Measurements from ENCODE around the gene CGB2.
"Not testable (repeated sequence)": the region's sequence is repeated elsewhere in the genome, so short reads cannot be mapped to it uniquely, and the experiment has no call there.

The CGB2 gene

DNA sequence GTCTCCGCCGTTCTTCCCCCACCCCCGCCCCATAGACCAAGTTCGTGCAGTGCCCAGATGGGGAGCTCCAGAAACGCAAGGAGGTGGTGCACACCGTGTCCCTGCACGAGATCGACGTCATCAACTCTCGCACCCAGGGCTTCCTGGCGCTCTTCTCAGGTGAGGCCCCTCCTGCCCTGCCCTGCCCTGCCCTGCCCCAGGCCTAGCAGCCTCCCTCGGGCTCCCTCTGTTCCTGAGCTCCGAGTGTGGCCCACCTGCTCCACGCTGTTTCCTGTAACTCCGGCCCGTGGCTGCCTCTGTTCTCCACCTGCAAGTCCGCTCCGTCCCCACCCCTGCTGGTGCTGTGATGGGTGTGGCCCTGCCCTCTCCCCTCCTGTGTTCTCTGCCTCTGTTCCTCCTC, 21.2 kb upstream of the CGB2 start:
- DNase-seq (ENCODE audit: low read depth) = no peak

DNA sequence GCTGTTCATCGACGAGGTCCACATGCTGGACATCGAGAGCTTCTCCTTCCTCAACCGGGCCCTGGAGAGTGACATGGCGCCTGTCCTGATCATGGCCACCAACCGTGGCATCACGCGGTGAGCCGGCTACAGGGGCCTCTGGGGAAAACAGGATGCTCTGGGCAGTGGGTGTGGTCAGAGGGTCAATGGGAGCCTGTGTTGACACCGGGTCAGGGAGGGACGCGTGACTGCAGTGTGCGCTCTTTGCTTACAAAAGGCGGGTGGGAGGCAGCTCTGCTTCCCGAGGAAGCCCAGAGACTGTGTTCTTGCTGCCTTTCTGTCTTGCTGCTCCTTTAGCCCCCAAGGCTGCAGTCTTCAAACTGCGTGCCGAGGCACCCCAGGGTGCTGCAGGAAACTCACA, 20.5 kb upstream of the CGB2 start:
- no peak for DNase-seq (ENCODE audit: low read depth)

DNA sequence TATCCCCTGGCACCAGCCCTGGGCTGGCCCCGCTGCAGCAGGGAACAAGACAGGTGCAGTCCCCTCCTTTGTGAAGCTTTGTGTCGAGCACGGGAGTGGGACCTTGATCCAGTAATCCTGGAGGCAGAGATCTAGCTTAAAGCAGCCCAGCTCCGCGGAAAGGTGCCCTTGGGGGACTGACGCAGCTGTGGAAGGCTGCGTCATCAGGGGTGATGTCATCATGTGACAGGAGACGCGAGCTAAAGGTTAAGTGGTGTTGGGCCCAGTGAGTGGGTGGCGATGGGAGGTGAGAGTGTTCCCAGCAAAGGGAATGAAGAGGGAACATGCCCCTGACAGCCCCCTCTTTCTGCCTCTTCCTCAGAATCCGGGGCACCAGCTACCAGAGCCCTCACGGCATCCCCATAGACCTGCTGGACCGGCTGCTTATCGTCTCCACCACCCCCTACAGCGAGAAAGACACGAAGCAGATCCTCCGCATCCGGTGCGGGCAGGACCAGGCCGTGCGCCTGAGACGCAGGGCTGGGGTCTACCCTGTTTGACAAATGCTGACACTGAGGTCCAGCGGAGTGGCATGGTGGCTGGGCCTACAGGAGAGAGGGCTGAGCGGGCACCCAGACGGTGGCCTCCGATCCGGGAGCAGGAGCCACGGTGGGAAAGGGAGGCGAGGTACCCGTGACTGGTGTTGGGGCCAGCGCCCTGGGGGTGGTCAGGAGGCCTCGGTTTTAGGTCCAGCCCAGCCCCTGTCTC, 17.4 kb upstream of the CGB2 start:
- peak; percentile 20 for DNase-seq (ENCODE audit: low read depth)

DNA sequence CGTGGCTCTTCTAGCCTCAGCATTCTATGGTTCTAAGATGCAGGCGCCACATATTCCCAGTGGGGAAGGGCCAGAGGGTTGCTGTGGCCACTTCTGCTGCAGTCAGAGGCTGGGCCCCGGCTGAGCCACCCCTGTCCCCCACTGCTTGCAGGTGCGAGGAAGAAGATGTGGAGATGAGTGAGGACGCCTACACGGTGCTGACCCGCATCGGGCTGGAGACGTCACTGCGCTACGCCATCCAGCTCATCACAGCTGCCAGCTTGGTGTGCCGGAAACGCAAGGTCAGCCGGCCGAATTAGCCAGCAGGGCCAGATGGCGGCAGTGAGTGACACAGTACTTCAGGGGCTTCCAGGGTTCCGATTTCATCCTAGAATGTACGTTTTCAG, 16.8 kb upstream of the CGB2 start:
- DNase-seq (ENCODE audit: low read depth) = no peak

GRCh38 chr19:49016067-49016839, 15.4 kb upstream of the CGB2 start:
- DNase-seq (ENCODE audit: low read depth) = no peak

GRCh38 chr19:49017041-49017665, 14.5 kb upstream of the CGB2 start, which contains the start of gene LHB:
TSS of gene LHB (minus strand) at chr19:49017091. CDS start at chr19:49017081, 10 bp downstream.
- no peak for DNase-seq (ENCODE audit: low read depth)

DNA sequence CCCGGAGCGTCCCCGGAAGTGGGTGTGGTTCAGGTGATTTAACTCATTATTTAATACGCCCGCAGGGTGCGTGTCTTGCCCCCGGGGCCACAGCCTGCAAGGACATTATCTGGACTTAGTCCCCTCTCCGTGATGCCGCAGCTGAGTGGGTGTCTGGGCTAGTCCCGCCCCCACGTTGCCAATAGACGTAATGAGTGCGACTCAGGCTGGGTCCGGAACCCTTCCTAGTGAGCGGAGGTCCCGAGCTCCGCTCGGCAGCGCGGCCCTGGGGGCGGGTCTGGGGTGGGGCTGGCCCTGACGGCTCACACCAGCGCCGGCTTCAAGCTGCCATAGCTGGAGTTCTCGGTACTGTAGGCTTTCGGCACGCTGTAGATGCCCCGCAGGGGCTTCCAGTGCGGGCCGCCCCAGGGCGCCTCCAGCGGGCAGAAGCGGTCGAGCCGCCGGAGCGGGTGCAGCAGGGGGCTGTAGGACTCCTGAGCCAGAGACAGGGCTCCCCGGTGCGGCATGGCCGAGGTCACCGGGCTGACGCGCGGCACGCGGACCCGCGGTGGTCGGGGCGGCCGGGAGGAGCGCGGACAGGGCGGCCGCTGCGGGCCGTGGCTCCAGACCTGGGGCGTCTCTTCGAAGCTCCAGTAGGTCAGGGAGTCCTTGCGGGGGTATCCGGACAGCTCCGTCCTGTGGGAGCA, 13.9 kb upstream of the CGB2 start:
- peak; percentile 56 for DNase-seq (ENCODE audit: low read depth)

- not testable (repeated sequence) for DNase-seq (ENCODE audit: low read depth)
Observed at GRCh38 chr19:49018388-49019241, 13.1 kb upstream of the CGB2 start.

DNA sequence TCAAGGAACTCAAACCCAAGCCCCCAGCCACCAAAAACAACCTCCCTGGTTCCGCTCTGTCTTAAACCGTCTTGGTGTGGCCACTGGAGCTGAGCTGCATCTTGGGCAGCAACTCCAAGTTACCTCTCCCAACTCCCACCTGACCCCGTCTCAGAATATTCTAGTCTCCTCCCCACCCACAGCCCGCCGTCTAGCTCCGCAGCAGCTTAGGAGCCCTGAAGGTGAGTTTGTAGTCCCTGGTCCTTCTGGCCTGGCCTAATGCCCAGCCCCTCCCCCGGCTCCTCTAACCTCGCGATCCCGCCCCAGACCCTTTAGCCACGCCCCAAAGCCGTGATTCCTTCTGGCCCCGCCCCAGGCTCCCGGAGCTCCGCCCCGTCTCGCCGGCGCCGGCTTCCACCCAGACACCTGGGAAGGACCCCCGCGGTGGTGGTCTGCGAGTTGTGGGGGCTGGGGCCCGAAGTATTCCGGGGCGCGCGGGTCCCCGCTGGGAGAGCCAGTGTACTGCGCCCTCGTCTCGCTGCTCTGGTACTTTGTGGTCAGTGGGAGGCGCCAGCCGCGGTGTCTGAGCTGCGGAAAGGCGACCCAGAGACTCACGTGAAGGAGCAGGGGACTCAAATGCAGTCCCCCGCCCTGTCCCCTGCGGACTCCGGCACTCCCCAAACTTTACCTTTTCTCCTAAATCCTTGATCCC, 12.3 kb upstream of the CGB2 start:
- DNase-seq (ENCODE audit: low read depth) = peak; percentile 53

GRCh38 chr19:49020342-49020741, 11.3 kb upstream of the CGB2 start:
- DNase-seq (ENCODE audit: low read depth) = no peak

DNA sequence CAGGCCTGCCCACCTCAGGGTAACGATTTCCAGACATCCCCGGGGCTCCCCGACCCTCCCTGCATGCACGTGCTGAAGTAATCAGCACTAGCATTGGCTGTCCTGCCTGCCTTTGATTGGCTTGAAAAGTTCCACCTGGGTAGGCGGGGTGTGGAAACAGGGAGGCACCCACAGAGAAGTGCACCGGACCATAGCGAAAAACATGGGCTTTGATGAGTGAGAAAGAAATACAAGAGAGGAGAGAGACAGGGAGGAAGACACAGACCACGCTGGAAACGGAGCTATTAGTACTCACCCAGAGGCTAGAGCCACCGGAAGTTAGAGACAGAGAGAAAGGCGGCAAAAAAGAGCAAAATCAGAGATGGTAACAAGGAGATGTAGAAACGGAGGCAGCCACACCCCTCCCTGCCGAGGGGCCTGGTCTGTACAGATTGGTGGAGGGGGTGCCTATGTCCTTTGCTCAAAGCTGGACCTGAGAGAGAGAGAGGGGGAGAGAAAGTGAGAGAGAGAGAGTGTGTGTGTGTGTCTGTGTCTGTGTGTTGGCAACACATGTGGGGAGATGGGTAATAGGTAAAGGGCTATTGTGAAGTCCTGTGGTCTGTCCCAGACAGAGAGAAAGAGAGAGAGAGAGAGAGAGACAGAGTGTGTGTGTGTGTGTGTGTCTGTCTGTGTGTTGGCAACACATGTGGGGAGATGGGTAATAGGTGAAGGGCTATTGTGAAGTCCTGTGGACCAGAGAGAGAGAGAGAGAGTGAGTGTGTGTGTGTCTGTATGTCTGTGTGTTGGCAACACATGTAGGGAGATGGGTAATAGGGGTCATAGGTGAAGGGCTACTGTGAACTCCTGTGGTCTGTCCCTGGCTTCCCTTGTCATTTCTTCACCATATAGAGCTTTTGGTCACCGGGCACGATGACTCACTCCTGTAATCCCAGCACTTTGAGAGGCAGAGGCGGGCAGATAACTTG, 10.5 kb upstream of the CGB2 start:
- peak; percentile 23 for DNase-seq (ENCODE audit: low read depth)

- DNase-seq (ENCODE audit: low read depth) = no peak
Observed at GRCh38 chr19:49022116-49022515, 9.6 kb upstream of the CGB2 start.

- not testable (repeated sequence) for DNase-seq (ENCODE audit: low read depth)
Observed at GRCh38 chr19:49024233-49024632, 7.5 kb upstream of the CGB2 start, which contains the start of gene CGB3. TSS of gene CGB3 (minus strand) at chr19:49024333. CDS start at chr19:49023971, 362 bp downstream.

DNA sequence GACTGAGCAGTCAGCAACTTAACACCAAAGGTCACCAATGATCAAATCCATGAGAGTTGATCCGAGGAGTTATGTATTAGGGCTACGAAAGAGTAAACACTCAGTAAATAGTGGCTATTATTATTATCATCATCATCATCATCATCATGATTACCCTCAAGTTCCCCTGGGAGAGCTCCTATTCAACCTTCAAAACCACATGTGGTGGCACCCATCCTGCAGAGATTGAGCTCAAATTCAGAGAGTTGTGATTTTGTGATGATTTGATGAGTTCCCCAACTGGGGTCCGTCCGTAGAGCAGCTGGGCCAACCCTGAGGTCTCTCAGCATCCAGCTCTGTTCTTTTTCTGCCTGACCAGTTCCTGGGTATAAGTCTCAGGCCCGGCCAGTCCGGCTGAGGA, 6.6 kb upstream of the CGB2 start:
- DNase-seq (ENCODE audit: low read depth) = not testable (repeated sequence)

GRCh38 chr19:49025599-49025998, 6.1 kb upstream of the CGB2 start:
- not testable (repeated sequence) for DNase-seq (ENCODE audit: low read depth)

DNA sequence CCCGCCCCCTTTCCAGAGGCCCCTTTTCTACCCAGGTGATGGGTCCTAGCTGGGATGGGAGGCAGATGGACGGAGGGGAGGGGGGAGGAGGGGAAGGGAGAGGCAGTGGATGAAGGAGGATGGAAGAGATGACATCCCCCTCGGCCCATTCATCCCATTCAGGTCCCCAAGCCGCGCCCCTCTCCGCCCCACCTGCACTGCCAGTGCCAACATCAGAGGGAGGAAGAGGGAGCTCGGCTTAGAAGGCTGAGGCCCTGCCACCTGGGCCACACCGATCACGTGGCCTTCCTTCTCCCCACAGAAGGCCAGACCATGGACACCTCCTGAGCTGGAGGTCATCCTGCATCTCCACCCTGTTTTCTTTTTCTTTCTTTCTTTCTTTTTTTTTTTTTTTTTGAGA, 3.0 kb upstream of the CGB2 start:
- not testable (repeated sequence) for DNase-seq (ENCODE audit: low read depth)

DNA sequence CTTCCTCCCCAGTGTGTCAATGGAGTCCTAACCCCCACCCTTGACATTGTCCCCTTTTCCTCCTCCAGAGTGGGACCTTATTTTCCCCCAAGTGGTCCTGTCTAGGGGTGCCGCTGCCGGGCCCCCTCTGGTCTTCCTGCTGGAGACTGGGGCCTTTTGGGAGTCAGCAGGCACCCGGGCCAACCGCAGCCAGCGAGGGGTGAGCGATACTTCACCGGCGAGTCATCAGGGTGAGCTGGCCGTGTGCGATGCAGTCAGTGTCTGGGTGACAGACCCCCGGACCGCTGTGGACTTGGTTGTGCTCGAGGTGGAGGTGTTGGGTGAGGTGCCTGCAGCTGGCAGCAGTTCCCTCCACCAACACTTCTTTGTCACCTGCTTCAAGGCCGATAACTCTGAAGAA, 1.9 kb upstream of the CGB2 start:
- peak; percentile 18 for DNase-seq (ENCODE audit: low read depth)

DNA sequence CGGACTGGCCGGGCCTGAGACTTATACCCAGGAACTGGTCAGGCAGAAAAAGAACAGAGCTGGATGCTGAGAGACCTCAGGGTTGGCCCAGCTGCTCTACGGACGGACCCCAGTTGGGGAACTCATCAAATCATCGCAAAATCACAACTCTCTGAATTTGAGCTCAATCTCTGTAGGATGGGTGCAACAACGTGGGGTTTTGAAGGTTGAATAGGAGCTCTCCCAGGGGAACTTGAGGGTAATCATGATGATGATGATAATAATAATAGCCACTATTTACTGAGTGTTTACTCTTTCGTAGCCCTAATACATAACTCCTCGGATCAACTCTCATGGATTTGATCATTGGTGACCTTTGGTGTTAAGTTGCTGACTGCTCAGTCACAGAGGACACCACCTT, 1.4 kb upstream of the CGB2 start:
- not testable (repeated sequence) for DNase-seq (ENCODE audit: low read depth)

DNA sequence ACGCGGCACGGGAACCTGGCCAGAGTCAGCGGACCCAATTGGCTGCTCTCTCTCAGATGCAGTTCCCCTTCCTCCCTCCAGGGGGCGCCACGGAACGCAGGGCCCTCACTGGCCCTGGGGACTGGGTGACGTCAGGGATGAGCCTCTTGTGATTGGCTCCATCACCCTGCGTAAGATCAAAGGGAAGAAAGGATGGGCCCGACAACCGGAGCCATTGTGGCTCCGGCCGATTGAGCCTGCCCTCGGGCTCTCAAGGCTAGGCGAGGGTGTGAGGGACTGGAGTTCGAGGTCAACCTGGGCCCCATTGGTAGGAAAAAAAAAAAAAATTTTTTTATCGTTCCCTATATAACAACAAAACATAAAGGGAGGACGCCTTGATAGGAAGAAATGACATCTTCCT, 5.1 kb downstream of the CGB2 start, which contains the start of gene CGB1:
Gene CGB1, minus strand, starts transcription at position 81 of the 400 bp plus-strand sequence. CDS start 184 bp downstream, outside the sequence.
- DNase-seq (ENCODE audit: low read depth) = not testable (repeated sequence)
